Fibroblast of the conjunctiva (primary cell): ENCODE measurements around the gene GKN2.

ENCODE experiments used
- DNase-seq: peaks from one replicate; pipeline ENCODE4 v3.0.0-alpha.2; 2010; ENCODE audit warnings: low read depth

GKN2 gene

DNA sequence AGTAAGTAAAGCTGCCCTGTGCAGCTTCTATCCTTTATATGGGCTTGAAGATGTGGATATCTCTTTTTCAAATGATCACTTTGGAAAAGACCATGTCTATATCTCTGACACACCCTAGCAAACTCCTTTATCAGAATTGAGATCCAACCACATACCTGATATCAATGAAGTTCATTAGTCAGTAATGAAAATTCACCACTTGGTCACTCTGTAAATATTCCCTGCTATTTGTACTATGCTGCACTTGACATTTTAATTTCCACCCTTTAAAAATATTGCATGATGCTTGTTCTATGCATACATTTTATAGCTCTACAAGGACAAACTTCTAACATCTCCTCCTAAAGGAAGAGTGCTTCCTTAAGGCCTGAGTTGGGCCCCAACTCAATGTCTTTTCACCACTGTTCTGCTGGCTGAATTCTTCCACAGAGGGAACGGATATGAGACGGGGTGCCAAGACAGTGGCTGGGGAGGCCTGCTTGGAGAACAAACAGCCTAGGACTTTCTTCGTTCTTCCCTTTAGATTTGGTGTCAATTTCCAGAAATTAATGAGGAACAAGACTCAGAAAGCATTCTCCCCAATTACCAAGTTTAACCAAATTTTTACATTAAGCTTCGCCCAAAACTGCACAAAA, at the start of gene GKN2:
Gene GKN2 (minus strand): TSS at position 7 of the 635 bp plus-strand sequence. CDS start 32 bp downstream, outside the sequence.
- no peak for DNase-seq

DNA sequence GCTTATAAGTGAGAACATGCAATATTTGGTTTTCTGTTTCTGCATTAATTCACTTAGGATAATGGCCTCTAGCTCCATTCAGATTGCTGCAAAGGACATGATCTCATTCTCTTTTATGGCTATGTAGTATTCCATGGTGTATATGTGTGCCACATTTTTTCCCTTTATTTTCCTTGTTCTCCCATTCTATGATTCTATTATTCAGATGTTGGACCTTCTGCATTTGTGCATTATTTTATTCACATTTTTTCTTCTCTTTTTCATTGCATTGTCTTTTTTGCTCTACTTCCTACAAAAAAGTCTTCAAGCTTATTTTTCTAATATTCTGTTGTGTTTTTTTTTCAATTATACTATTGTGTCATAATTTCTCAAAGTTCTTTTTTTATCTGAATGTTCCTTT, 49.2 kb upstream of the GKN2 start:
- no peak for DNase-seq

GRCh38 chr2:68997401-68997800, 44.7 kb upstream of the GKN2 start:
- DNase-seq = no peak

- no peak for DNase-seq
Measured at GRCh38 chr2:68995916-68996315, 43.2 kb upstream of the GKN2 start.

GRCh38 chr2:68994864-68995263, 42.2 kb upstream of the GKN2 start:
- no peak for DNase-seq

DNA sequence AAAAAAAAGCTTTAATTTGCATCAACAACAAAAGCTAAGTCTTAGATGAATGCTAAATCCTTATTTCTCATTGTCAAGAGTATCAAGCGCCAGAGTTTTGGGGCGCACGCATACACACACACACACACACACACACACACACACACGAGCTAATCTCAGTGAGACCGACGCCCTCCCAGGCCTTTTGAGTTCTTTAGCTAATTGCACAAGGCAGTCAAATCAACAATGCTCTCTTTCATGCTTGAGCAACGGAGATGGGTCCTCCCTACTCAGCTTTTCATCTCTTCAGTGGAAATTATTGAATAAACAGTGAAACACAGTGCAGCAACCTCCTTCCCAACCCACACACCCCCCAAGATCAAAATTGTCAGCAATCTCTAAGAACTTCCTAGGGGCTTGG, 41.0 kb upstream of the GKN2 start:
- no peak for DNase-seq

DNA sequence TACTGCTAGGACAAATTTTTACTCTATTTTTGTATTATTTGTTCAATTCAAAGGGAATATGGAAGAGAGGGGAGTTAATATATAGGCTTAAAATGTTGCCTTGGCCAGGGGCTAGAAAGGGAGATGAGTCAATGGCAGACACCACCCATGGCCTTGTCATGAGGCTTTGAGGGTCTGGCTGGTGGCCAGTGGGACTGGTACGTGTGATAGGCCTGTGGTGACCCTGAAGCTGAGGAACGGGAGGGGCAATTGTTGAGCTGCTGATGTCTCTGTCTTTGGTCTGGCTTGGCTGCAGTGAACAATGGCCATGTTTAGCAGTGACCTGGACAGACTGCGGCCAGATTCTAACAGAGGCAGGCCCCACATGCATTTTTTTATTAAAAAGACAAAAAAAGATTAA, 40.2 kb upstream of the GKN2 start:
- DNase-seq = no peak

GRCh38 chr2:68992341-68992740, 39.6 kb upstream of the GKN2 start:
- no peak for DNase-seq

- no peak for DNase-seq
Measured at GRCh38 chr2:68989035-68989434, 36.3 kb upstream of the GKN2 start.

GRCh38 chr2:68987021-68987503, 34.4 kb upstream of the GKN2 start:
- no peak for DNase-seq

GRCh38 chr2:68980956-68981355, 28.3 kb upstream of the GKN2 start:
- DNase-seq = no peak

DNA sequence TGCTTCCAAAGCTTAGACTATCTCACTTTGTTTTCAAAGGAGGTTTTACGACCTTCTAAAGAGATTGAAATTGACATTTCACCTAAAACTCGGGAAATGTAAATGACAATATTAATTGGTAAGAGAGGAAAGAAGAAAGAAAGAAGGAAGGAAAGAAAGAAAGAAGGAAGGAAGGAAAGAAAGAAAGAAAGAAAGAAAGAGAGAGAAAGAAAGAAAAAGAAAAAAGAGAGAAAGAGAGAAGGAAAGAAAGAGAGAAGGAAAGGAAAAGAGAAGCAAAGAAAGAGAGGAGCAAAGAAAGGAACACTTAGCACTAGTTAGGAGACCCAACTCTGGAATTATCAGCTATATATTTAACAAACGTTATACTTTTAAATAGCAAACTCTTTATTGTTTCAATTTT, 25.4 kb upstream of the GKN2 start:
- DNase-seq = no peak

DNA sequence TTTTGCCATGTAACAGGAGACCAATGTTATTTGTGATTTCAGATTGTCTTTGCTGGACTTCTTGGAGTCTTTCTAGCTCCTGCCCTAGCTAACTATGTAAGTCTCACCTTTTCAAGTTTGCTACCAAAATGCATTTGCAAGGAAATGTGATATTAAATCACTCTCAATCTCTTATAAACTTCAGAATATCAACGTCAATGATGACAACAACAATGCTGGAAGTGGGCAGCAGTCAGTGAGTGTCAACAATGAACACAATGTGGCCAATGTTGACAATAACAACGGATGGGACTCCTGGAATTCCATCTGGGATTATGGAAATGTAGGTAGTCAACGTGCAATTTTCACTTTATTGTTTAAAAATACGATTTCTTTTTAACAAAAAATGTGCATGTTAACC, 24.8 kb upstream of the GKN2 start:
- DNase-seq = no peak

DNA sequence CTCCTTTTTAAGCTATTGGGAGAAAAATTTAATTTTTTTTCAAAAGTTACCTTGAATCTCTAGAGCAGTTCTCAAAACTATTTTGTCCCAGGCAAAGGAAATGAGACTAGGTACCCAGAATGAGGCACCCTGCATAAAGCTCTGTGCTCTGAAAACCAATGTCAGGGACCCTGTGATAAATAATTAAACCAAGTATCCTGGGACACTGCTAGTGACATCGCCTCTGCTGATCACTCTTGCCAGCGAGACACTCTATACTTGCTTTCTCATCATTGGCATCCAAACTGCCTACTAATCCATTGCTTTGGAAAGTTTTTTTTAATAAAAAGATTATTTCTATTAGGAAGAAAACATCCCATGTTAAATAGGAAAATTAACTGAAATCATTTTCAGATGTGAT, 23.2 kb upstream of the GKN2 start:
- DNase-seq = no peak

- no peak for DNase-seq
Measured at GRCh38 chr2:68974946-68975665, 22.4 kb upstream of the GKN2 start.

- no peak for DNase-seq
Measured at GRCh38 chr2:68974251-68974650, 21.6 kb upstream of the GKN2 start, which contains the start of gene GKN1. Gene GKN1, plus strand, starts transcription at chr2:68974636. Its CDS starts 42 bp downstream, at chr2:68974678.

- peak; percentile 51 for DNase-seq
Measured at GRCh38 chr2:68971591-68972231, 19.0 kb upstream of the GKN2 start.

DNA sequence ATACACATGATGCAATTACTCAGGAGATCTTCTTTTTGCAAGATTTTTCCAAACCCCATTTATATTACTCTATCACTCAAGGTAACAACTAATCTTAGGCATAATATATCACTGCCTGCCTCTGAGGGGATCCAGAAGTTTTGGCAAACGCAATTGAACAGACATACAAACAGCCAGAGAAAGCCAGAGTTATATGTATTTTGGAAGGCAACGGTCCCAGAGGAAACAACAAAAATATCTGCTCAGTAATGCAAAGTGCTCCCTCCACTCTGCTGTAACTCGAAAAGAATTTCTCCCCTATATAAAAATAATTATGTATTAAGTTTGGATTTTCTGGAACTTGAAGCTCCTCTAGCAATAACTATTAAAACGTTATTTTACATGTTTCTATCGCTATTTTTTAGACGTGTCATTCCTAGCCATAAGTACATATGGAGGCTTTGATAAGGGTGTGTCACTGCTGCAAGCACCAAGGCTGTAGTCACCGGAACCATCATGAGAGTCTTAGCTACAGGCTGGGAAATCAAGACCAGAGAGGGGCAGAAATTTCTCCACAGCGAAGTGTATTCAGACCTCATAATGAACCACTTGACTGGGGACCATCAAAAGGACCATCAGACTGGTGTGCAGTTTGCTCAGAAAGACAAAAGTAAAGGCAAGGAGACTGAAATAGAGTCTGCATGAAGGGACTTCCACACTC, 18.0 kb upstream of the GKN2 start:
- no peak for DNase-seq

GRCh38 chr2:68969736-68970490, 17.2 kb upstream of the GKN2 start:
- DNase-seq = no peak

DNA sequence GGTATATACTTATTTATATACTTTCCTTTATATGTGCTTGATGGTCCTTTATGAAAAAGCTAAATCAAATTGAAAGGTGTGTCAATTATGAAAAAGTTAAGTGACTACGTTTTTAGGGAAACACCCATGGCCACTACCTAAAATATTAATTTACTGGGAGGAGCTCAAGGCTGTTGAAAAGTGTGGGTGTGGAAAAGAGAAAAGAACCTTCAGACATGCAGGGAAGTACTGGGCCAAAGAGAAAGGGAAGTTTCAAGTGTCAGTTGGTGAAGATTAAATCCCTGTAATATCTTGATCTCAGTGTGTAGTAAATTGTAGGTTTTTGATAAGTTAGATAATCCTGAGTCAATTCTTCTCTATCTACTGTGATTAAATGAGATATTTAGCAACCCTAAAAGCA, 15.5 kb upstream of the GKN2 start:
- DNase-seq = no peak

DNA sequence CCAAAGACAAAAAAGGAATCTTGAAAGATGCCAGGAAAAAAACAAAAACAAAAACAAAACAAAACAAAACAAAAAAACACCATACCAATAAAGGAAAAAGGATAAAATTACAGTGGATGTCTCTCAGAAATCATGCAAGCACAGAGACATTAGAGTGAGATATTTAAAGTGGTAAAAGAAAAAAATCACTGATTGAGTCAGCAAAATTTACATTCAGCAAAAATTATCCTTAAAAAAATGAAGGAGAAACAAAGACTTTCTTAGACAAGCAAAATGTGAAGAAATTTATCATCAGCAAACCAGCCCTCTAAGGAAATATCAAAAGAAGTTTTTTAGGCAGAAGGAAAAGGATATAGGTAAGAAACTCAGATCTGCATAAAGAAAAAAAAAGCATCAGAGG, 11.6 kb upstream of the GKN2 start:
- no peak for DNase-seq

- DNase-seq = no peak
Measured at GRCh38 chr2:68961380-68961779, 8.7 kb upstream of the GKN2 start.
